ENCODE data around the gene ASPSCR1.

Gene ASPSCR1

GRCh38 chr17:81977211-81977808, at the start of gene ASPSCR1:
Gene ASPSCR1, plus strand, starts transcription at chr17:81977629. Its CDS starts 18 bp downstream, at chr17:81977647.
- peak; percentile 89 for DNase-seq

- peak; percentile 91 for DNase-seq
Measured at GRCh38 chr17:81927653-81928543, 49.5 kb upstream of the ASPSCR1 start, which contains the start of gene MAFG. Gene MAFG, minus strand, starts transcription at chr17:81927735. Its CDS starts 4,550 bp downstream, at chr17:81923185.

DNA sequence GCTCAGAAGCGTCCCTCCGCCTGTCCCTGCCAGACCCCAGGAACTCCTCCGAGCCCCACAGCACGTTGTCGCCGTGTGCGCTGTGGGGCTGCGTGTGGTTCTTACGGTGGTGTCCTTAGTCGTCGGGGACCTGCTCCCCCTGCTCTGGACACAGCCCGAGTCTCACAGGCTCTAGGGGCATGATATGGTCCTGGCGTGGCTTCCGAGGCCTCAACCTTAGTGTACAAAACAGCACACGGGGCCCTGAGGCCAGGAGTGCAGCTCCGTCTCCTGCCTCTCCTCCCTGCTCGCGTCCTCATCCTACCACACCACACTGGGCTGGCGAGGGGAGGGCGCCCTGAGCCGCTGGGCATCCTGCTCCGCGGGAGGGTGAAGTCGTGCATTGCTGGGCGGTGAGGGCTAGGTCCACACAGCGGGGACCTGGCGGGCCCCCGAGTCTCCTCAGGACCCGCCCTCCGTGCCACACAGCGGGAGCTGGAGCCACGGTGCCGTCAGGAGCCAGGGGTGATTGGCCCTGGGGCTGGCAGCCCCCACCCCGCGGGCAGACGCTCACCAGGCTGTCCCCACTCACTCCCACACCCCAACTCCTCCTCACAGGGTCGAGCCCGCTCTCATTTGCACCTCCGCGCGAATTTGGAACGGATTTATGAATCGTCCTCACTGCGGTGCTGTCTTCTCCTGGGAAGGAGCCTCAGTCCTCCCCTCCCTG, 48.7 kb upstream of the ASPSCR1 start:
- no peak for DNase-seq

DNA sequence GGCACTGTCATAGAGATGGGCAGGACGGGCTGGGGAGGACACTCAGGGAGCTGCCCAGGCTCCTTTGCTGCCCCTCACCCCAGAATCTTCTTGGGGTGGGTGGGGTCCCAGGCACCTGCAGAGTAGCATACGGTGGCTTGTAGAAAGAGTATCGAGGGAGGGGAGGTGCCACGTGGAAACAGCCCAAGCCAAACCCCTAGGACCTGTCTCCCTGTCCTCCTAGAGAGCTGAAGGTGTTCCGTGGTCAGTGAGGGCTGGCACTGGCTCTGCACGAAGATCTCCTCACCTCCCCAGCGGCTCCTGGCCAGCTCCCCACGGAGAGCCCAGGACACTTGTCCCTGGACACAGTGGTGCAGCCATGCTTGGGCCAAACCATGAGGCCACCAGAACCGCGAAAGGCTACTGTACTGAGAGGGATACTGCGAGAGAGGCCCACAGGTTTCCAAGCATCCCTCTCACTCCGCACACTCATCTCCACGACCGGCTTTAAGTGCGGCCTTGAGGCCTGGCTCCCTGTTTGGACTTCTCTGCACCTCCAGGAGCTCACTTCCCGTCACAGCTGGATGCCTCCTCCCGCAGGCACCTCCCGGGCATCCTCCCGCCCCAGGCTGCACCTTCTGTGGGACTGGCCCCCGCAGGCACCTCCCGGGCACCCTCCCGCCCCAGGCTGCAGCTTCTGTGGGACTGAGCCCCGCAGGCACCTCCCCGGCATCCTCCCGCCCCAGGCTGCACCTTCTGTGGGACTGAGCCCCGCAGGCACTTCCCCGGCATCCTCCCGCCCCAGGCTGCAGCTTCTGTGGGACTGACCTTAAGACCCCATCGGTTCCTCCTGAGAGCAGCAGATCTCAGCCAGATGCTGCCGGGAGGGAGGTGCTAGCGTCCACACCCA, 47.9 kb upstream of the ASPSCR1 start:
- DNase-seq, result no peak

DNA sequence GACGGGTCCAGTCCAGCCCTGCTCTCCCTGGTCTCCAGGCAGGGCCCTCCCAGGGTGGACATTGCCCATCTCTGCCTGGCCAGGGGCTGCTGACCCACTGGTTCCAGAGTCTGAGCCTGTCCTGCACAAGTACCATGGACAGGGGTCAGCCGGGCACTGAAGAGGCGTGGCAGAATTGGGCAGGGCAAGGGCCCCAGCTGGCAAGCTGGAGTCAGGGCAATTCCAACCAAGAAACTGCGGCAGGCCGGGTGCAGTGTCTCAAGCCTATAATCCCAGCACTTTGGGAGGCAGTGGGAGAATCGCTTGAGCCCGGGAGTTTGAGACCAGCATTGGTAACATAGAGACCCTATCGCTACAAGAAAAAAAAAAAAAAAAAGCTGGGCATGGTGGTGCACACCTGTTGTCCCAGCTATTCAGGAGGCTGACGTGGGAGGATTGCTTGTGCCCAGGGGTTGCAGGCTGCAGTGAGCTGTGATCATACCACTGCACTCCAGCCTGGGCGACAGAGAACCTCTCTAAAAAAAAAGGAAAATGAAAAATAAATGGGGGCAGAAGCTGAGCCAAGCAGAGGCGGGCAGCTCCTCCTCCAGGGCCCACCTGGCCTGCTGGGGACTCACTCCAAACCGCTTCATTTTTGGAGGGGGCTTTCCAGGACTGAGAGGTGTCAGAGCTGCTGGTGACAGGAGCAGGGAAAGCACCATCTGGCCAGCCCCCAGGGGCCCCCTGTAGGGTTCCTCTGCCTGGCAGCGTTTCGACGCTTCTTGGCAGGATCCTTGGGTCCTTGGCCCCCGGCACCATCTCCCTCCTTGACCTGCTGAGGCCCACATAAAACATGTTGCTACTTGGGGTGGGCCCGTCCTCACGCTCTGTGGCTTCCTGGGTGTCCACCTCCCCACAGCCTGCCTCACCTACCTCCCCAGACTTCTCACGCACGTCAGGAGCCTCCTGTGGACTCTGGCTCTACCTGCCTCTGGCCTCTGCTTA, 47.0 kb upstream of the ASPSCR1 start:
- no peak for DNase-seq

DNA sequence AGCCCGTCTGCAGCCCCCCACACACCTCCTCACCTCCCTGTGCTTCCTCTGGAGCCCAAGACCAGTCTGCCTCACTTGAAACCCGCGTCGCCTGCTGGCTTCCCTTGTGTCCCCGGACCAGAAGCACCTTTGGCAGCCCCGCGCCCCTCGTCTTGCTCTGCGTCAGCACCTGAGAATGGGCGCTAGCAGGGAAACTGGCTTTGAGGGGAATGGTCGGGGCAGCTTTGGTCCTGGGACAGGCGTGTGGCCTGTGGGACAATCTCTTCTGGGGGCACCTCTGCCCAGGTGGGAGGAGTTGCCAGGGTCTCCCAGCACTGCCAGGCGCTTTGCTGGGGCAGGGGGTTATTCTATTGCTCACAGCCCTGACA, 46.3 kb upstream of the ASPSCR1 start:
- DNase-seq, result no peak

DNA sequence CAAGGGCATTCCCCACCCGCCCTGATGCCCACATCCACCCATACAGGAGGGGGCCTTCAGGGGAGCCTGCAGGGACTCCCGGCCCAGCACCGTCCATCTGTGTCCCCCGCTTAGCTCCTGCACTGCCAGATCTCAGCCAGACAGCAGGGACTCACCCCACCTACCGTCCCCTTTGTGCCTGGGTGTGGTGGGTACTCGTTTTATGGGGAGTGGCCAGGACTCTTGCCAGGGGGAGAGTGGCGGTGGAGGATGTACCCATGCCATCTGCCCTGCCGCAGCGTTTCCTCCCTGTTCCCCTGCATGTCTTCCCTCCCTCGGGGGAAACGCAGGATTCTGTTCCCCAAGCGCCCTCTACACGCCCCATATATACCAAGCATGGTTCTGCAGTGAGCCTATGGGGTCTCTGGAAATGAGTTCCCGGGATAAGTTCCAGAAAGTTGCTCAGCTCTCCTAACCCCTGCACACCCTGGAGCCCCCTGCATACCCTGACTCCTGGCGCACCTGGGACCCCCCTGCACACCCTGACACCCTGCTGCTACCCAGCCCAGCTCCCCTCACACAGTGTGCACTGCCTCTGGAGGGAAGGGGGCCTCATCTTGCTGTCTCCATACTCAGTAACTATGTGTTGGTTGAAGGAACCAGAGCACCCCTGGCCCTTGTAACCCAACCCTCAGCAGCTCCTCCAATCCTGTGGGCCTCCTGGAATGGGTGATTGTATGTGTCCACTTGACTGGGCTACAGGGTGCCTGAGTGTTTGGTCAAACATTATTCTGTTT, 45.7 kb upstream of the ASPSCR1 start:
- no peak for DNase-seq

- no peak for DNase-seq
Measured at GRCh38 chr17:81932333-81932983, 45.0 kb upstream of the ASPSCR1 start.

DNA sequence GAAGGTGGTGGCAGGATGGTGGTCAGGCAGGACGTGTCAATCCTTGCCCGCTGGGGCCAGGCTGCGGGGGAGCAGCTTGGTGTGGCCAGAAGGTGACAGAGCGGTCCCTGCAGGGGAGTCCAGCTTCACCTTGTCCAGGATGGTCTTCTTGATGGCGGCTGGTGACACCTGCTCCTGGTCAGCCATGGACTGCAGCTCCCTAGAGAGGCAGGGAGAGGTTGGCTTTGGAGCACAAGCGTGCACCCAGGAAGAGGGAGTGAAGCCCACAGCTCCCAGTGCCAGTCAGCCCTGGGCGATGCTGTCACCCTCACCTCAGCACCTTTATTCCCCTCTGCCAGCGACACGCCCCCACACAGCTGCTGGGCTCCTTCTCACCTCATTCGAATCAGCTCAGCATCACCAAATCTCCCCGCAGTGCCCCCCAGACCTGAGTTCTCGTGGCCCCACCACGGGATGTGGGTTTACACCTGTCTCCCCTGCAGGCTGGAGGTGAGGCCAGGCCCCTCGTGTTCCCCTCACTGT, 44.2 kb upstream of the ASPSCR1 start:
- no peak for DNase-seq

DNA sequence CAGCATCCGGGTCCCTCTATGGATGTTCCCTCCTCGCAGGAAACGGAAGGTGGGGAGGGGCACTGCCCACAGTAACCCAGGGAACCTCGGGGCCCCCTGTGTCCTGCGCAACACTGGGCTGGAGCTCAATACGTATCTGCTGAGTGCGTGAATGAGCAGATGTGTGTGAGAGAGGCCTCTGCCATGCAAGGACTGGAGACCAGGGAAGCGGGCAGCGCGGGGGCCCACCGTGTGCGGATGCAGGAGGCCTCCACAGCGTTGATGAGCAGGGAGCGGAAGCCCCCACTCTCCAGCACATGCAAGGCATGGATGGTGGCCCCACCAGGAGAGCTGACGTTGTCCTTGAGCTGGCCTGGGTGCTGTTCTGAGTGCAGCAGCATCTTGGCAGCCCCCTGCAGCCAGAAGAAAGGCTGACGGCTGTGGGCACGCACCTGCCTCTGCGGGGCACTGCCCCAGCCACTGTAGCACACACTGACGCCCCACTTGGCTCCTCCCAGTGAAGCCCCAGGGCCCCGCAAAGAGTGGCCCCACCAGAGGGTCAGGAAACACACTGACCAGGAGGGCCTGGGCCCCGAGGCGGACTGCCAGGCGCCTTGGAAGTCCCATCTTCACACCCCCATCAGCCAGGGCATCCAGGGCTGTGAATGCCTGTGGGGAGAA, 43.2 kb upstream of the ASPSCR1 start:
- no peak for DNase-seq

- DNase-seq, result no peak
Measured at GRCh38 chr17:81934850-81935708, 42.4 kb upstream of the ASPSCR1 start.

GRCh38 chr17:81935709-81936084, 41.7 kb upstream of the ASPSCR1 start:
- no peak for DNase-seq

DNA sequence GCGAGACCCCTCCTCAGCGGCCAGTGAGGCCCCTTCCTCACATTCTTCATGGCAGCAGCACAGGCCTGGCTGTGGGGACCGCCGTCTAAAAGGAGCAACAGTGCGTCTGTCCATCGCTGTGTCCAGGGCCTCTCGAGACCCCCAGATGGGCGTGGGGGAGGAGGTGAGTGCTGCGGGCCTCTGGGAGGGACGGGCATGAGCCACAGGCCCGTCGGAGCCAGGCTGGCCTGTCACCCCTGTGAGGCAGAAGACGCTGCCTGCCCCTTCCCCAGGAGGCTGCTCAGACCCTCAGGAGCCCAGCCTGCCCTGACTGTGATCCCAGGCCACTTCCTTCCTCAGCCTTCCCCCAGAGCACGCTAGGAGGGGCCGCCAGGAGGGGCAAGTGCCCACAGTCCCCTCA, 38.2 kb upstream of the ASPSCR1 start:
- no peak for DNase-seq

DNA sequence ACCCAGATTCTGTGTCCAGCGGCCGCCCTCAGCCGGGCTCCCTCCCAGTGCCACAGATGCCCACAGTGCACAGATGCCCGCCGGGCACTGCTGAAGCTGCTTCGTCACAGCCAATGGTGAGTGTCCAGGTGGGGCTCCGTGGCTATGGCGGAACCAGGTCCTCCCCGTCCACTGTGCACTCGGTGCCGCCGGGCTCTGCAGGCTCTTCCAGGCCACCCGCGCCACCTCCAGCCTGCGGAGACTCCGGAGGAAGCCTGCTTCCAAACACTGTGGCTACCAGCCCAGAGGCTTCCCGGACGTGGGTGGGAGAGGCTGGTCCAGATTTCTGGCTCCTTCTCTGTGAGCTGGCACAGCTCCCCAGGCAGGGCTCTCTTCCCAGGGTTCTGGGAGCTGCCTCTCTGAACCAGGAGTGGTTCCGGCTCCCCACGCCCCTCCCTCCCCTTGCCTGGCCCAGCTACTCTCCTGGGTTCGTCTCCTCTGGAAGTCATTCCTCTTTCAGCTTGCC, 37.5 kb upstream of the ASPSCR1 start:
- no peak for DNase-seq

DNA sequence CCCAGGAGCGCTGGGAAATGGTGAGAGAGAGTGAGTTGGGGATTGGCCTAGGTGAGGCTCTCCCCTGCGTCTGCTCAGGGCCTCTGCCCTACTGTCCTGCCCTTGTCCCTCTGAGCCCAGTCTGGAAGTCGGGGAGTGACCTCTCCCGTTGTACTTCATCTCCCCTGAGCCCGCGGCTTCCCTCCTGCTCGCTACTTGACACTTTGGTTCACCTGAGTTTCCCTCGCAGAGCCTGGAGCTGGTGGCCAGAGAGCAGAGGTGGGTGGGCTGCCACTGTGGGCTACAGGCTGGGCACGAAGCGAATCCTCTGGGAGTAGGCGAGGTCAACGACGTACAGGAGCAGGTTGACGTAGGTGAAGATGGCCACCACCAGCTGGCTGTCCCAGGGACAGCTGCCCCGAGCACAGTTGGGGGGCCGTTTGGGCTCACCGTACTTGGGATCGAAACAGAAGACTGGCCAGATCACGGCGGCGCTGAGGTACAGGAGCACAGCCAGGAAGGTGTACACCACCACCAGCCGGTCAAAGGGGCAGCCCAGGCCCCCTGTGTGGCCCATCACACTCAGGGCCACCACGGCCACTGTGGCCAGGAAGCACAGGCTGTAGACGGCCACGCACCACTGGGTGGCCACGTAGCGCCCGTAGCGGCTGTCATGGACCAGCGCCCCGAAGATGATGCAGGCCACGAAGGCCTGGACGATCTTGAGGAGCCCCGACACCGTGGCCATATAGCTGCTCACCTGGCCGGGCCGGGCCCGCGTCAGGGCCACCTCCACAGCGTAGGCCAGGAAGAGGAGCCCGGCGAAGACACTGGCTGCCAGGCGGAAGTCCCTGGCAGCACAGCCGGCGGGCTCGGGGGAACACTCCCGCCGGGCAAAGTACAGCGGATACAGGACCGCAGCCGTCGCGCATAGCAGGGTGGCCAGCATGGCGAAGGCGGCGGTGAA, 36.6 kb upstream of the ASPSCR1 start:
- DNase-seq, result no peak

DNA sequence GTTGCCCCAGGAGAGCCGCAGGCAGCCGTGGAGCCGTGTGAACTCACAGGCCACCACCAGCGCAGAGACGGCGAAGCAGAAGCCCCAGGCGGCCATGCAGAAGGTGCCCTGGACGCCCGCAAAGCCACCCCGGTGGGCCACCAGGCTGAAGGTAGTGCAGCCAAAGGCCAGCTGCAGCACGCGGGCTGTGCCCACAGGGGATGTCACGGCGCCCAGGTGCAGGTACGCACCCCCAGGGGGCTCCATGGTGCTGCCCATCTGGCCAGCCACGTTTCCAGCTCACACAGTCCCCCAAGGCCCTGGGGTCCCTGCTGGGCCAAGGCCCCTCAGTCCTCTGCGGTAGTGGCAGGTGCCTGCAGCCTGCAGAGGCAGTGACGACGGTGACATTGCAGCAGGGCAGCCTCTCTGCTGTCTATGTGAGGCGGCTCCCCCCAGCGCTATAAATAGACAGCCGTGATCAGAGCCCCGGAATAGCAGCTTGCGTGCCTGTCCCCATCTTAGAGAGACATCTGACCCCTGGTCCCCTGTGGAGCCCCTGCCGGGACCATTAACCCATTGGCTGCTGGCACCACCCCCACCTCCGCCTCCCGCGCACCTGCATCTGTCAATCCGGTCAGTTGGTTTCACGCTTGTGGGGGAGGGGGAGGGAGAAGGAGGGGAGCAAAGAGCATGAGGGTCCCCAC, 35.8 kb upstream of the ASPSCR1 start:
- DNase-seq, result no peak

Measured in CD4-positive, alpha-beta T cell treated with Interleukin-17A for 1 hour (primary cell).